NCI-H128 (cell line): Measurements from ENCODE around the gene TIMM22.
"Not testable (repeated sequence)": the region's sequence is repeated elsewhere in the genome, so short reads cannot be mapped to it uniquely, and the experiment has no call there.

ENCODE experiments used
- DNase-seq: peaks from one replicate; lab custom pipeline; 2025; ENCODE audit not compliant: unreplicated experiment; lab: John Stamatoyannopoulos, UW

TIMM22 gene

GRCh38 chr17:996554-997344, at the start of gene TIMM22:
TIMM22 (plus strand) TSS chr17:997129; CDS start chr17:997143, 14 bp downstream.
- DNase-seq, result peak; percentile 95

DNA sequence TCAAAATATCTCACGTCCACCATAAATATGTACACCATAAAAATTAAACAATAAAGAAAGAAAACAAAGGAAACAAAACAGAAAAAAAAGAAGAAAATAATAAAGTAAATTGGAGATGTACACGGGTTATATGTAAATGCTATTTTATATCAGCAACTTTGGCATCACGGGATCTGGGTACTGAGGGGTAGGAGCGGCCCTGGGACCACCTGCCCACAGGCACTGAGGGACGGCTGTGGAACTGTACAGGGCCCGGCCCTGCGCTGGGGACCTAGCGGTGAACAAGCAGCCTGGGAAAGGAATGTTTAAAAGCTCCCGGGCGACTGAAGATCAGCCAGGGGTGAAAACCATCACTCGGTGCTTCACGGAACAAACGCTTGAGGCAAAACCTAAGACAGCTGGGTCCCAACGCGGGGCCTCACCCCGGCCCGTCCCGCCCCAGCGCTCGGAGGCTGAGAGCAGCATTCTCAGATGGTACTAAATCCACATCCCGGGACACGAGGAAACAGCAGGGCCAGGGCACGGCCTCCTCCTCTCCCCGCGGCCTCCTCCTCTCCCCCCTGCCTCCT, 48.6 kb upstream of the TIMM22 start:
- DNase-seq, result no peak

GRCh38 chr17:949623-950303, 47.2 kb upstream of the TIMM22 start:
- no peak for DNase-seq

- no peak for DNase-seq
Measured at GRCh38 chr17:951325-952132, 45.4 kb upstream of the TIMM22 start.

- not testable (repeated sequence) for DNase-seq
Measured at GRCh38 chr17:952592-952991, 44.3 kb upstream of the TIMM22 start.

- no peak for DNase-seq
Measured at GRCh38 chr17:953767-954166, 43.2 kb upstream of the TIMM22 start.

GRCh38 chr17:954431-955164, 42.3 kb upstream of the TIMM22 start:
- DNase-seq, result no peak

GRCh38 chr17:956905-957304, 40.0 kb upstream of the TIMM22 start:
- DNase-seq, result no peak

DNA sequence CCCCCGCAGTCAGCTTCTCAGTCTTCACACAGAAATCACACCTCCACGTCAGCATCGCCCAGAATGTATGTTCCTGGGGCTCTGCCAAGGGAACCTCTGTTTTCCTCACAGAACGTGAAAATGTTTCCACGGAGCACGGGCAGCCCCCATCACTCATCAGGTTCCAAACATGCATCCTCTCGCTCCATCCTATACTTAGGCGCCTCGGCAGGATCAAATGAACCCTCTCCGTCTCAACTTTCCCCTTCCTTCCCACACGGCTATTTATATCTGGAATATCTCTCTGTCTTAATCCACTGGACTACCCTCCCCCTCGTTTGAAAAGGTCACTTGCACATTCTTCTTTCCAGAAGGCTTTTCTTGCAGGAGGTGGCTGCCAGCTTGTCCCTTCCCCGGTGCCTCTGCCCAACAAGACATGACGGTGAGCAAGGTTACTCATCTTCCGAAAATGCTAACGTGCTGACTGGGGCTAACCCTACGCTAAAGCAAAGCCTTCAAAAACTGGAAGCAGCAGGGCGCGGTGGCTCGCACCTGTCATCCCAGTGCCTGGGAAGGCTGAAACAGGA, 39.0 kb upstream of the TIMM22 start:
- DNase-seq, result no peak

- no peak for DNase-seq
Measured at GRCh38 chr17:958712-959451, 38.0 kb upstream of the TIMM22 start.

- DNase-seq, result no peak
Measured at GRCh38 chr17:962166-962565, 34.8 kb upstream of the TIMM22 start.

DNA sequence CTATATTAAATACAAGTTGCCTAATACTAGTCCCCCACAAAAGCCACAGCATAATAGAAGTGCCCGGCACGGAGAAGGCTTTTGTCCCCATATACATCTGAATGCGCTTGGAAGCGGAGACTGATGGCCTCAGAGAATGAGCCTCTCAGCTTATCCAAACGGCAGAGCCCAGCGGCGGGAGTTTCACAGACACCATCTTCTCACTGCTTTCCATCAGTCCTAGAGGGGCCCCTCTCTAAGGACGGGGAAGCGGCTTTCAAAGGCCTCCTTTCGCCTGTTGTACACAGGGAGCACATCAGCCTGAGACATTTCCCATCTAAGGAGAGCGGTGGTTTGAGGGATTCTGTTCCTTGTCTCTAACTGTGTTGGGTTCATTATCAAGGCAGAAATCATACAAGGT, 34.3 kb upstream of the TIMM22 start:
- no peak for DNase-seq

DNA sequence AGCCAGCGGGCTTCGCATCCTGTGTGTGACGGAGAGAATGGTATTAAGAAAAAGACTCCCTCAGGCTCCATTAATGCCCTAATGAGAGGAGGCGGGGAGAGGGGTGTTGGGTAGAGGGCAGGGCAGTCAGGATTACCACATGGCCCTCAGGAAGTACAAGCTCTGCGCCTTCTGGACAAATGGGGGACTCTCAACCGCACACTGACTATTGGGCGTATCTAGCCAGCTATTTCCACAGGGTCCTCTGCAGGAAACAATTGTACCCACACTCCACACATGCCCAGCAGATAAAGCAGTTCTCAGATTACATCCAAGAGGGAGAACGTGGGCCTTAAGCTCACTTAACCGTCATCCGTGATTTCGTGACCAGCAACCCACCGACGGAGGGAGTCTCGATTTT, 32.1 kb upstream of the TIMM22 start:
- no peak for DNase-seq

DNA sequence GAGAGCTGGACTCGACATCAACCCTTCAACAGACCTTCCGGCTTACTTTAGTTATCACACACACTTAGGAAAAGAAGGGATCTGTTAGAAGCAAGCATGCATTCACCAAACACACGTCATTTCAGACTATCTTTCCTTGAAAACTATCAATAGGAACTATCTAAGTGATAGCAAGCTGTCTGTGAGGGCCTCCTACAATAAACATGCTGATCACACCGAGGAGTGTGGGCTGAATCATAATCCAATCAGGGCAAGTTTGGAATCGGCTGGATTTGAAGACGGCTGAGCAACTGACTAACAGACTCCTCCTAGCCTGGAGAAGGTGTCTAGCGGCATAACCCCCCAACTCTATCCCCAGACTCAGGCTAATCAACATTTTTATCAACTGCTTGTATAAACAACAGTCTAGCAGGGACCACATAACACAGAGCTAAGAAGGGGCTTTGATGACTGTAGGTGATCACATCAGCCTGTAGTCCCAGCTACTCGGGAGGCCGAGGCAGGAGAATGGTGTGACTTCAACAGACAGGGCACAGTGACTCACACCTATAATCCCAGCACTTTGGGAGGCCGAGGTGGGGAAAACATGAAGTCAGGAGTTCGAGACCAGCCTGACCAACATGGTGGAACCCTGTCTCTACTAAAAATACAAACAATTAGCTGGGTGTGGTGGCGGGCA, 31.5 kb upstream of the TIMM22 start:
- DNase-seq, result no peak

DNA sequence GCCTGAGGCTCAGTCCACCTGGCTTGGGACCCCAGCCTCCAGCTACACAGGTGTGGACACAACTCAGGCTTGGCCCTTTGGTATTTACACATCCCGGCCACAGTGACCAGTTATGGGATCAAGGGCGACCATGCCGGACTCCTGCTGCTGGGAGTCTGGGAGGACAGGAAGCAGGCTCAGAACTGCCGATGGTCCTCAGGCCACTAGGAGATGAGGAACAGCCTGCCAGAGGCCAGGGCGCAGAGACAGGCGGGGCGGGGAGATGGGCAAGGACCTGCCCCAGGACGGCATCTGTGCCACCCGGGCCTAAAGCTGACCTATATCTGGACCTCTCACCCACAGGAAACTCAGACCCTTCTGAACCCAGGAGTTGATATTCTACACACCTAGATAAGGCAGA, 29.8 kb upstream of the TIMM22 start:
- DNase-seq, result no peak

GRCh38 chr17:968812-969730, 27.9 kb upstream of the TIMM22 start:
- DNase-seq, result no peak

DNA sequence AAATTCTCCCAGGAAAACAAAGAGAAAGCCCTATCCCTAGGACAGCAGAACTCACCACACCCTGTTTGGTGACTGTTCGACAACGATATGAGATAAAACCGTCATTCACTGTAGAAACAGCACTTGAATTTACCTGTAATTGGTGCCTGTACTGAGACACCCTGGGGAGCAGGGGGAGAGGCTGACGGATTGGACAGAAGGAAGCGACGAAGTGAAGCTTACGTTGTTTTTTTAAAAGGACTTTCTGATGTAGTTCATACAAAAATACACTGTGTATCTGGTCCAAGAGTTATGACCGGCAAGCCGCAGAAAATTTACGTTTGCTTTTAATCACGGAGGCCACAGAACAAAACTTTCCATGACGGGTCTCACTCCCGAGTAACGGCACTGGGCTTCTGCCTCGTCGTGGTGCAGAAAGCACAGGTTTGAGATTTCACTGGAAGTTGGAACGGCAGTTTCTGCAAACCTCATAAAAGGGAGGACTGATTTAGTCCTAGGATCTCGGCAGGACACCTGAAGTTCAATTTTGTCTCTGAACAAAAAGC, 27.0 kb upstream of the TIMM22 start:
- peak; percentile 15 for DNase-seq

DNA sequence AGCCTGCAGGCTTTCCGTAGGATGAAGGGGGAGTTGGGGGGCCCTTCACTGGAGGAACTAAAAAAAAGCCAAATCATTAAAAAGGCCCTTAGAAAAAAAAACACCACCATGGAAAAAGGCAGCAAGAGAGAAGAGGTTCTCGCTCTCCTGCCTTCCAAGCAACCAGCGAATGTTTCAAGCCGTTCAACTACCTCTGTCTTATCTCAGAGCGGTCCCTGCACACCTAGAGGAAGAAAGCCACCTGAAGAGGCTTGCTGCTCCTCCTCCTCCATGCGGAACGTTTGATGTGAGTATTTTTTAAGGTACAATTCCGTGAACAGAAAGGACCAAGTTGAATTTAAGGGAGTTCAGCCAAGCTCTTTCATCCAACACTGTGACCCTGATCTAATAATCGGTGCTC, 26.6 kb upstream of the TIMM22 start:
- DNase-seq, result no peak
